C1 segment of cervical spinal cord (tissue), 14 donors: ENCODE results near the gene ATP2A2.
A peak's percentile ranks its signal among the peaks of the same experiment; 100 is the strongest.

Experiments
- DNase-seq, 14 donors: peaks; one replicate each; lab custom pipeline; 2025; lab: John Stamatoyannopoulos, UW

ATP2A2 gene

DNA sequence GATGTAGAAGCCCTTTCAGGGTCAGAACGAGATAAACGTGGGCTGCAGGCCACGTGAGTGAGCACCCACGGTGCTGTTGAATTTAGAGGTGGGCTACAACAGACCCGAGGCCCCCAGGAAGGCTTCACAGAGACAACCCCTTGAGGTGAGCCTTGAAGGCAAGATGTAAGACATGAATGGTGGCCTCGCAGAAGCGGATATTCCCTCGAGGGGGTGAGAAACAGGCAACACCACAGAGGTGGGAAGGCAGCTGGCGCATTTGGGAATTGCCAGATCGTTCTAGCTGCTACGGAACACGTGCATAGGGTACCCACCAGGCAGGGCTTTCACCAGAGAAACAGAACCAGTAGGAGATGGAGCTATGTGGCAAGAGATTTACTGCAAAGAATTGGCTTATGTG is 22.6 kb upstream of the ATP2A2 start:
- no peak for DNase-seq

DNA sequence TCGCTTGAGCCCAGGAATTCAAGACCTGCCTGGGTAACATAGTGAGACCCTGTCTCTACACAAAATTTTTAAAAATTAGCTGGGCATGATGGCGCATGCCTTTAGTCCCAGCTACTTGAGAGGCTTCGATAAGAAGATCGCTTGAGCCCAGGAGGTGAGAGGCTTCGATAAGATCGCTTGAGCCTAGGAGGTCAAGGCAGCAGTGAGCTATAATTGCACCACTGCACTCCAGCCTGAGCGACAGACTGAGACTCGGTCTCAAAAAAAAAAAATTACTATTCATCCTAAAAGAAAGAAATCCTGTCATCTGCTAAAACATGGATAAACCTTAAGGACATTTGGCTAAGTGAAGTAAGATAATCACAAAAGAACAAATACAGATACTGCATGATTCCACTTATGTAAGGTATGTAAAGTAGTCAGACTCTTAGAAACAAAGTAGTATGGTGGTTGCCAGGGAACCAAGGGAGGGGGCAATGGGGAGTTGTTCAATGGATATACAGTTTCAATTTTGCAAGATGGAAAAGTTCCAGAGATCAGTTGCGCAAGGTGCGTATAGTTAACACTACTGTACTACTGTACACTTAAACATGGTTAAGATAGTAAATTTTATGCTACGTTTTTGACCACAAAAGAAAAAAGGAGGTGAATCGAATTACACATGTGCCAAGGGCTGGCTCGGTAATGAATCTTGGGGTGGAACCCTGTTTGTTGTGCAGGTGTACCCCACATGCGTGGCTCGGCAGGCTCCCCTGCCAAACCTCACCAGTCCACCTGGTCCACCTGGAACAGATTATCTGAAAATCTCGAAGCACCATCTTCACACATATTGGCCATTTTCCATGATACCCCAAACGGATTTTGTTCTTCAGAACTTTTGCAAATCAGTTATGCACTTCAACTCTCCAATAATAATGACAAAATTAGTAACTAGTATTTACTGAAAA is 18.3 kb upstream of the ATP2A2 start:
- no peak for DNase-seq

DNA sequence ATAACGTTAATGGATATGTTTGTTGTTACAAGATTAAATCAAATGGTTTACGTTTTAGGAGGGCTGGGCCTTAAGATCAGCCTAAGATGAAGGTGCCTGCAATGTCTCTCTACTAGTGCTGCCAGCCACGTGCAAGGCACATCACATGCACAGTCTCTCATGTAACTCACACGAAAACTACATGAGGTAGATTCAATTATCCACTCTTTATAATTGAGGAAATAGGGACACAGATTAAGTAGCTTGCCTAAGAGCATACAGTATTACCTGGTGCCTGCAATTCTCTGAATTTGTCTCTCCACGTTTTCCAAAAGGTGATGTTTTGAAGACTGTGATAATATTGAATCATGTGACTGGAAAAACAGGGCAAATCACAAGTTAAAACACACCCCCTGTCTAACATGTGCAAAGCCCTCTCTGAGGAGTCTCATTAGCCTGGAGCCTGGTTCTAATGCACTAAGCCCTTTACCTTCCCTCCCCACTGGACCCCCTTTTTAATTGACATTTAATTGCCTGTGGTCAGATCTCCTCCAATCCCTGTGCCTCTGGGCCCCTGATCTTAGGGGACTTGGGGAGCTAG is 14.6 kb upstream of the ATP2A2 start:
- no peak for DNase-seq

DNA sequence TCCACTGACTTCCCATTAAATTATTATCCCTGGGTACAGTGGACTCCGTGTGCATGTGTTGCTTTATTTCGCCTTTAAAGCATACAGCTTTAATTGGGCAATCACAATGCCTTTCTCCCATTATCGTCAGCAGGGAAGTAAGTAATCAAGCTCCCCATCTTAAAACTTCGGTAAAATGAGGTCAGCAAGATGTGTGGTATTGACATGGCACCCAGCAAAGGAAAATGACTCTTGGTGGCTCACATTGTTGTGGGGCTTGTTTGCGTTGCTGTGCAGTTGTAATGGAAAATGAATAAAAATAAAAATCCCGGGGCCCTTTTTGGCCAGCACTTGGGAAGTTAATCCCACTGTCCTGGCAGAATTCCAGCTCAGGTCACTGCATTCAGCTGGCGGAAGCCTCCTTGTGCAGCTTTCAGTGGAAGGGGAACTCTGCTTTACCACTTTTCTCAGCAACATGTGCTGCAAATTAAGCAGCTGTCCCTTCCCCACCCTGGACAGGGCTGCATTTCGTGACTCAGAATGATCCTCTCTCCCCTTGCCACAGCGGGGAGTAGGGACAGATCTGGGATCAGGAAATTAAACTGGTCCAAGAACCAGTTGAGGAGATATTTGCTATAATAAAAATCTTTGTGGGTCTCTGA is 13.9 kb upstream of the ATP2A2 start:
- peak in 2 of 14 donors; percentile 4 to 10 for DNase-seq

DNA sequence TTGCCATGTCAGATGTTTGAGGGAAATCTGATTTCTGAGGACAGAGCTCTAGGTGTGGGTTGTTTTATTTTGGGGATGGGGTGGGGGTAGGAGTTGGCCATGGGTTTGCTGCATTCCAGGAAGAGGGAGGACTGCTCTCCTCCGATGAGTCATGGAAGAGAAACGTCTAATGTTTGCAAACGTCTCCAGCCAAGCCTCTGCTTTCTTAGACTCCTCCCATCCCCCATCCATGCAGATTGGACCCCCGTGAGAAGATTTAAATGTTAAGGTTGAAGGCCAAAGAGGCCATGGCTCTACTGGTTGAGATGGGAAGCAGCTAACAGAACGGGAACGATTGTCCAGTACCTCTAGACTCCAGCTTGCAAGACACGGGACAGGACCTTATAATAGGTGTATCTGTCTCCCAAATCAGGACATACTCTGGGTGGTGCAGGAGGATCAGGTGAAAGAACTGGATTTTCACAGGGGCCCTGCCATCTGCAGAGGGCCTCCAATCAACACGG is 11.4 kb upstream of the ATP2A2 start:
- DNase-seq, result no peak

DNA sequence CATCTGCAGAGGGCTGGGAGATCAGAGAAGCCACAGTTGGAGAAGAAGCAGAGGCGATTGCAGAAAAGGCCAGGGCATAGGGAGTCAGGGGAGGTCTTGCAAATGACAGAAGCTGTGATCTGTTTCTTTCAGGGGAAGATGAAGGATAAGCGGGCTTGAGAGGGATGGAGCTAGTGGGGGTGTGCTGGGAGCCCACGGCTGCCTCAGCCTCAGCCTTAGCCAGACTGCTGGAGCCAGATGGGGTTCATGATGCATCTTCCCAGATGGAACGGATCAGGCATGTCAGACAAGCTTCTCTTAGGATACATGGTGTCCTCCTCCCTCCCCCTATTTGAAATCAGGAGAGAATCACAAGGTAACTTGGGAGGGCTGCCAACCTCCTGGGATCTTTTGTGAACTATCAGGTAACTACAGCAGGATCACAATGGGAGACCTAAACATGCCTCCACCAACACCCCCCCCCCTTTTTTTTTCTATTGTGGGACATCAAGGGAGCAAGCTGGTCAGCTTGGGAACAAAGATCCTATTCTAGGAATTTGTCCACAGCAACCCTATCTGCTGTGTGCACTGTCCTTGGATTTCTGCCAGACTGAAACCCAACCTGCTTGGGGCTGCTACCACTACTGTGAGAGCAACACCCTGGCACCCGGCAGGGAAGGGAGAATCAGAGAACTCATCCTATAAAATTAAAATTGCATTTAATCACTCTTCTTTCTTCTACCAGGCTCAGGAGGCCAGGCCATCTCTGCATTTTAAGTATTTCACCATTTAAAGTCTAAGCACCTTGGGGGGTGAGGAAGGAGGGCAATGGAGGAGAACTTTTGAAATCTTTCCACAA is 10.7 kb upstream of the ATP2A2 start:
- DNase-seq, result peak in 1 of 14 donors; percentile 16

DNA sequence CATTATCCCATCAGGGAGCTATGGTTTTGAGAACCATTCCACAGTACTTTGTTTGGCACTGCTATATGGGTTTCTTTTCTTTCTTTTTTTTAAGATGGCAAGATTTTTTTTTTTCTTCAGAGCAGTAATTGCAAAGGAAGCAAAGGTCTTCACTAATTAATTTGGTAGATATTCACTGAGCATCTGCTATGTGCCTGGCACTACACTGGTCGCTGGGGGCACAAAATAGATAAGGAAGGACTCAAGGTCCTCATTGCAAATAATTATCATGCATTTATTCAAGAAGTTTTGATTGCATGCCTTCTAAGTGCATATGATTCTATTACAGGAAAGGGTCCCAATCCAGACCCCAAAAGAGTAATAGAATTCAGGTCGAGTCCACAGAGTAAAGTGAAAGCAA is 10.0 kb upstream of the ATP2A2 start:
- DNase-seq, result no peak

DNA sequence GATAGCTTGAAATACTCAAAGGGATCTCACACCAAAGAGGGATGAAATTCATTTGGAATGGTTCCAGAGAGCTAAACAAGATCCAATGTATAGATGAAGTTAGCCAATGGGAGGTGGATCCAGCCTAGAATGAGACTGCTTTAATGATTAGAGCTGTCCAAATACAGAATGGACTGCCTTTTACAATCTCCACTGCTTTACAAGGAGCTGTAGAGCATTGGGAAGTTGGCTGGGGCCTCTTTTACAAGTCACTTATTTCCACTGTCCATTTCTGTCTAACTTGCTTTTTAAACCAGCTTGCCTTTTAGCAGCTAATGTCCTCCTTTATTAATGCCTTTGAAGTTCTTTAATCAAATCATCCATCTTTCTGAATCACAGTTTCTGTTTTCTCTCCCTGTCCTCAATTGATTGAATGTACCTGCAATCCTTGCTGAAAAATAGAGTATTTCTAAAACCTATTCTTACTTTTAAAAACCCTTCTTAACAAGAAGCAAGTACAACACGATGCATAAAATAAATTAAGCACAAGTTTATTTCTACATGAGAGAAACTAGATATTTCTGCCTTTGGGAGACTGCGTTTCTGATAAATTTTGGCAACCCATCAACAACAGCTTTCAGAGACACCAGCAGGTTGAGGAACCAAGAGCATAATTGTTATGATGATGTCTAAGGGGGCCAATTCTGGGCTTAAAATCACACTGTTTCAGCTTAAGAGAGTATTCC is 3.4 kb upstream of the ATP2A2 start:
- peak in 1 of 14 donors; percentile 13 for DNase-seq

DNA sequence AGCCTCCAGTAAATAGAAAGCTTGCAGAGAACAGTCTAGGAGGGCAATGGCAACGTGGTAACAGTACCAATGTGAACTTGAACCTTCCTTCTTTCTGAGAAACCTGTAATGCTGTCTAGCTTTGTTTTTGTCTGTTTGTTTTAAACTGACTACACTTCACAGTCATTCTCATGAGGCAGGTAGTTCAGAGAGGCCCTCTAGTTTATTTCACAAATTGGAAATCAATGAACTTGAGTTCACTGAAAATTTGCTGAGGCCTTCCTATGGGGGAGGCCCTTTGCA is 2.9 kb upstream of the ATP2A2 start:
- DNase-seq, result no peak

DNA sequence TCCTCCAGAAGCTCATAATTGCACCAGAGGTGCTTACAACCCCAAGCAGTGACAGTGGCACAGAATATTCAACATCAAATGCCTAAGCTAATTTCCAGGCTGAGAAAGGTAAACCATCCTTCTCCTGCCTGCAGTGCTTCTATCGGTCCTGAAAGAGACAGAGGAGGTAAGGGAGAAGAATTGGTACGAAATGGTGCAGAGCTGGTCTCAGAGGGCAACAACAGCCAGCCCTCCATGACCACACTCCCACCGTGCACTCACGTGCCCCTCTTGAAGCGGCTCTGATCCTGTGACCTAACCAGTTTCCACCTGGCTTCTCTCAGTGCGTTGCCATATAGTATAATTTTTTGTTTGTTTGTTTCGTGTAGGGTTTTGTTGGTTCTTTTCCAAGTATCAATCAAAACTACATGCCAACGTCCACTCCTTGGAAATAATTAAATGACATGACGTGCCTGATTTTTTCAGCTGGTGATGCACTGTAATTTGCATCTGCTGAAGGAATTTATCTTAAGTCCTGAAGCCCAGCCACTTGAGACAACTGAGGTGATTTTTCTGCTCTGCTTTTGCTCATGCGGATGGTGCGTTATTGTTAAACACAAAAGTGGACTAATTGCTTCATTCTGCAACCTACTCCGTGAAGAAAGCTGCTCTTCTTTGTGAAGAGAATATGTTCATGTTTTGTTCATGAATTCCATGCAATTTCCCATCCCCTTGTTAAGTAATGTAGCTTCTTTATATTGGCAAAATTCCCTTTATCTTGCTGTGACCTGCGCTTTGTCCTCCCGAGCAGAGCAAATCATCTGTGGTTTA is 1.3 kb upstream of the ATP2A2 start:
- peak in 1 of 14 donors; percentile 52 for DNase-seq

DNA sequence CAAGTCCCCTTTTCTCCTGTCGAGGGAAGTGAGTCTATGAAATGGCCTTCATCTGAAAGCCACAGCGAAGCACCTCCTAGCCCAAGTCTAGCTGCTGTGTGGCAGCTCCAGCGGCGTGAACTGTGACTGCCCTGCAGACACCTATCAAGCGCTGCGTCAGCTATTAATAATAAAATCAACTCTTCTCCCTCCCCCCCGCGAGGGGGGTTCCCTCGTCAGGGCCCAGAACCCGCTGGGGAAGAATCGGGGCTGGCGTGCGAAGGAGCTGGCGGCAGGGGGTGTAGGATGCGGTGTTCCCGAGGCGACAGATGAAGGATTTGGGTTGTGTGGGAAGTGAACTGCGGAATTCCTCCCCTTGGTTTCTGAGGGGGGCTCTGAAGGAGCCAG is 662 bp upstream of the ATP2A2 start:
- peak in 2 of 14 donors; percentile 74 to 80 for DNase-seq

DNA sequence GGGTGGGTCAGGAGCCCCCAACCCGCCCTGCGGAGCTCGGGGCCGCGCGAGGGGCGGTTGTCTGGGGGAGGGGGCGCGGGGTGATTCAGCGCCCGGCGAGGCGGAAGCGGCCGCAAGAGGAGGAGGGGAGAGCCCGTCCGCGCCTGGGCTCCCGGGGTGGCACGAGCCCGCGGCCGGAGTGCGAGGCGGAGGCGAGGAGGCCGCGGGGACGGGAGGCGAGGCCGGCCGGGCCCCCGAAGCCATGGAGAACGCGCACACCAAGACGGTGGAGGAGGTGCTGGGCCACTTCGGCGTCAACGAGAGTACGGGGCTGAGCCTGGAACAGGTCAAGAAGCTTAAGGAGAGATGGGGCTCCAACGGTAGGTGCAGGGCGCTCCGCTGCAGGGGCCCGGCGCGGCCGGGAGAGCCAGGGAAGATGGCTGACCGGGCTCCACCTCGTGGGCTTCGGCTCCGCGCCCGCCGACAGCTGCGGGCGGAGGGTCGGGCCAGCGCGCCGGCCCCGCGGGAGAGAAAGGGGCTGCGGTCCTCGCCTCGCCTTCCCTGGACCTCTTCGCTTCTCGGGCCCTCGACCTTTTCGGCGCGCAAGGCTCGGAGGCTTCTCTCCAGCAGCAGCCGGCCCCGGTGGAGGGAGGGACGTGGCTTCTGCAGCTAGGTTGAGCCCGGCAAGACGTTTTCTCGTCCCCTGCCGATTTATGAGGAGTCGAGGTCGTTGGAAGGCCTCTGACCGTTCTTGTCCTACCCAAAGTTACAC is 677 bp downstream of the ATP2A2 start:
- peak in 11 of 14 donors; percentile 22 to 75 (median 60) for DNase-seq

DNA sequence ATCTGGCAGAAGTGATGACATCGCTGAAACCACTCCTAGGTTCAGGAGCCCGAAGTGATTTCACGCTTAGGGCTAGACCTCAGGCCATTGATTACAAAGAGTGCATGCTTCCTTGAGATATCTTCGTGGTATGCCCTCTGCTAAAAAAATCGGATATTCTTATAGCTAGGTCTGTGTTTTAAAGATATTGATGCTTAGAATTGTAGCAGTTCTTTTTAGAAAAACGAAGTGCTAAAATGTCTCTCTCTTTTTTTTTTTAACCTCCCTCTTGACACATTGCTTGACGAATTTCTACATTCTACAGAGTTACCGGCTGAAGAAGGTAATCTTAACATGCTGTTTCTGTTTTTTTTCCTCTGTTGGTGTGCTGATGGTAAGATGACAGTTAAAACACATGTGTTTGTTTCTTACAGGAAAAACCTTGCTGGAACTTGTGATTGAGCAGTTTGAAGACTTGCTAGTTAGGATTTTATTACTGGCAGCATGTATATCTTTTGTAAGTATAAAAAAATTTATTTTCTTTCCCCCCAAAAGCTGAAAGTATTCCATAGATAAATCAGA is 1.3 kb downstream of the ATP2A2 start:
- no peak for DNase-seq

DNA sequence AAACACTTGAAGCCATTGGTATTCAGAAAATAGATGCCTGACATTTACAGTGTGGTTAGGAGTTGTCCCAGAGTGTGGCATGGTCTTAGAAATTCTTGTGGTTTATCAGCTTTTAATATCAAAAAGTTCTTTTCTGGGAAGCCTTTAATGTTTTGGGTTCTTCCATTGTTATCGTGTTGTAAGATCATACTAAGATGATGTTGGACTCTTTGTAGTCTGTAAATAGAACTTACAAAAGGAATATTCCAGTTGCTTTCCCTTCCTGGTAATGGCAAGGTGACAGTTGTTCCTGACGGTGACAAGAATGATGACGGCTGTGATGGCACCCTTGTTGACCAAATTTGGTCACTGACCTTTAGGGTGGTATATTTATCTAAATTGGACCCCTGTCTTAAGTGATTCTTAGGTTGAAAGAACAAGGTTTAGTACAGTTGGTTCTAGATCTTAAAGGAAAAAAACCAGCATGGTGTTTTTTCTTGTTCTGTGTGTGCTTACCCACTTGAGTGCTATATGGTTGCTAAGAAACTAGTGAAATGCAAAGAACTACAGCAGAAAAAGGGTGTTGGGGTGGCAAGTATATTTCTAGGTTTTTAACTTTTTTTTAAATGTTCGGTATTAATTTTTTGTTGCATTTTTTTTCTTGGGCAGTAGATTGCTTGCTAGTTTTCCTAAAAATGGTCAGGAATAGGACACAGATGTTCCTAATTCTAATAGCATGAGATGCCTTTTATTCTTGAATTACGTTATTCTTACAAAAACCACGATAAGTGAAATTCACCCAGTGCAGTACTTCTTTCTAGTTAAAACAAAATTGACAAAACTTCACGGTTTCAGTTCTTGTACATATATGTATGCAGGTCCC is 2.1 kb downstream of the ATP2A2 start:
- DNase-seq, result peak in 1 of 14 donors; percentile 14

DNA sequence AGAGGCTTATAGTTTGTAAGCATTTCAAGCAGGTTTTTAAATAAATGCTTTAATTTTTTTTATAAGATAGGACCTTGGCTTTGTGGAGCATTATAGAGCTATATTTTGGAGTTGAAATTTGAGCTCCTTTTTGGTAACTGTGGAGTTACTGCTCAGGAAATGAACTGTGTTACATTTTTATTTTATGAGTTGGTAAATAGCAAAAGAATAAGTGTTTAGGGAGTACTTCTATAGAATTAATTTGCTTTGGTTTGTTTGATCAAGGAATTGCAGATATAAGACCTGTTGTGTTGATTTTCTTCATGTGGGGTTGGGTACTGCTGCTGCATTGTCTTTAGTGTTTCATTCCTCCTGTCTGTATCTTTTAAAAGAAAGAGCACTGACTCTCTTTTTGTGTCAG is 3.5 kb downstream of the ATP2A2 start:
- DNase-seq, result no peak

DNA sequence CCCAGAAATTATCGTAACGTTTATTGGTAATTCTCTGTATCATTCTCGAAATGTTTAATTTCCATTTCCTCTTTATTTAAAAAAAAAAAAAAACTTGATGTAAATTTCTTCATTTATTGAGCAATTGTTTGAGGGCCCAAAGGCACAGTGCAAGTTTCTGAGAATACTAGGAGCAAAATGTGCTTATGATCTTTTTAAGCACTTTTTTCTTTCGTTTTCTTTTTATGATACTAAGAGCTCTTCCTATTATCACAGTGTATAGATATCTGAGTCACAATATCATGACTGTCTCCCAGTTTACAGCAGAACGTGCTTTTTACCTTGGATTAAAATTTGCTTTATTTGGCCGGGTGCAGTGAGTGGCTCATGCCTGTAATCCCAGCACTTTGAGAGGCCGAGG is 5.6 kb downstream of the ATP2A2 start:
- DNase-seq, result no peak

DNA sequence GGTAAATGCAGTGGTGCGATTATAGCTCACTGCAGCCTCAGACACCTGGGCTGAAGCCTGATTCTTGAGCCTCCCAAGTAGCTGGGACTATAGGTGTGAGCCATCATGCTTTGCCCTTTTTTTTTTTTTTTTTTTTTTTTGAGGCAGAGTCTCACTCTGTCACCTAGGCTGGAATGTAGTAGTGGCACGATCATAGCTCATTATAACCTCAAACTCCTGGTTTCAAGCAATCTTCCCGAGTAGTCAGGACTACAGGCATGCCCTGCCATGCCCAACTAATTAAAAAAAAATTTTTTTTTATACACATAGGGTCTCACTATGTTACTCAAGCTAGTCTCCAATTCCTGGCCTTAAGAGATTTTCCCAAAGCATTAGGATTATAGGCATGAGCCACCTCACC is 6.9 kb downstream of the ATP2A2 start:
- DNase-seq, result no peak

DNA sequence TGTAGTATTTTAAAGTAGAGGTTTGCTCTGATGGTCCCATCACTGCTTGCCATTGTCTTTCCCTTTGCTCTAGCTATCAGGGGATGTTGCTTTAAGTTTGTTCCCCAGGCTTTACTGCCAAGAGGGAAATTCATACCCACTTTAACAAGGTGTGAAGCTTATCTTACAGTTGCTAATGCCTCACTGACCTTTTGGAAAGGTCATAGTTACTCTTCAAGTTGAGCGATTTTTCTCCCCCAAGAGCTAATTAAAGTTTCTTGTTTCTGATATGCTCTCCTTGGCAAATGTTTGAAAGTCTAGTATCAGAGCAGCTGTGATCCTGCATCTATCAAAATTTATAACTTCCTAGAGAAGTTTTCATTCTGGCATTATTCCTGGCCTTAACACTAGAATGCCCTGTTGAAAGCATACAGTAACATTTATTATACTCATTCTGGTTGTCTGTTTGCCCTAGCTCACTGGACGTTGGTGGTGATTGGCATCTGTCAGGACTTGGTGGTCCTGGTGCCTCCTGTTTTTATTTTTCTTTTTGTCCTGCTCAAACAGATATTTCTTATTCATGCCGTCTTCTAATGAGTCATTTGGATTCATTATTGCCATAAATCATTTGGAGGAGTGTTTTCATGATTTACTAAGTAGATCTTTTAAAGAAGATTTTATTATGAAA is 8.1 kb downstream of the ATP2A2 start:
- DNase-seq, result no peak
